Body of pancreas (tissue), 4 donors: ENCODE measurements around the gene CAMK2D.

Experiments used
- CTCF ChIP-seq, 7 experiments: fragments of 450-650 bp in 4 of 7; fragments of 200-600 bp in 3 of 7; sonication (generic) in 3 of 7; IDR thresholded peaks; one replicate each; pipeline ENCODE4 v1.5.1; 2016 to 2019; ENCODE audit warnings: antibody characterized with exemption in 7 of 7
- POLR2A ChIP-seq, 3 donors: fragments of 450-650 bp; IDR thresholded peaks; one replicate each; pipeline ENCODE4 v1.6.1; 2016; ENCODE audit warnings: antibody characterized with exemption in 3 of 3, mild to moderate bottlenecking in 2 of 3

- TF ChIP-seq POLR2A (IDR thresholded peaks at IDR 0.05) (no peak), CTCF (IDR thresholded peaks at IDR 0.05) (no peak)
Measured at GRCh38 chr4:113732967-113733527, 28.5 kb downstream of the CAMK2D start.
